SK-N-SH (cell line): Measurements from ENCODE around the gene SLC5A2. TPM values are rescaled to one million over a fixed set of nuclear protein-coding genes. Genes with fewer than 3 reads are reported as not detected.

ENCODE experiments used
- CTCF ChIA-PET: fragments of 300-600, 350-600 bp; formaldehyde crosslinking; extraction: SDS; loops from one replicate; lab custom pipeline; 2021; lab: Yijun Ruan, JAX
- POLR2A ChIA-PET: fragments of 350-600 bp; sonication (Branson Sonifier 250); formaldehyde crosslinking; extraction: SDS; loops from one replicate; lab custom pipeline; 2020; ENCODE audit warnings: antibody characterized with exemption, inconsistent platforms; lab: Yijun Ruan, JAX
- DNase-seq: peaks from one replicate; pipeline ENCODE4 v3.0.0; 2012
- H2AFZ ChIP-seq: fragments of 200-600 bp; sonication (generic); 2 replicates; pipeline ENCODE4 v1.8.1; 2016; ENCODE audit warnings: antibody characterized with exemption, mild to moderate bottlenecking, low read depth
- H3F3A ChIP-seq: fragments of 200-600 bp; sonication (generic); replicated peaks from 2 replicates; pipeline ENCODE3; 2016; ENCODE audit warnings: antibody characterized with exemption, mild to moderate bottlenecking; ENCODE audit not compliant: insufficient read depth
- H3K27ac ChIP-seq, 2 experiments: fragments of 200-500 bp in 1 of 2; fragments of 200-600 bp in 1 of 2; sonication (Bioruptor generic) in 1 of 2; sonication (generic), shearing (Covaris generic) in 1 of 2; 2 replicates each; pipeline versions ENCODE4 v1.5.1 to v1.6.1; 2014 to 2016; ENCODE audit warnings: low read depth in 2 of 2, inconsistent platforms in 1 of 2, low read length in 1 of 2, mild to moderate bottlenecking in 1 of 2, mixed read lengths in 1 of 2
- H3K27me3 ChIP-seq: fragments of 200-600 bp; sonication (generic), shearing (Covaris generic); 2 replicates; pipeline ENCODE4 v1.6.1; 2016; ENCODE audit warnings: mixed run types; ENCODE audit not compliant: insufficient read depth
- H3K36me3 ChIP-seq, 2 experiments: fragments of 200-500 bp in 1 of 2; fragments of 200-600 bp in 1 of 2; sonication (Bioruptor generic) in 1 of 2; sonication (generic) in 1 of 2; replicated peaks in 1 of 2; 2 replicates each; pipeline versions ENCODE3 to v1.5.1; 2014 to 2016; ENCODE audit warnings: low read length in 1 of 2, mild to moderate bottlenecking in 1 of 2; ENCODE audit not compliant: insufficient read depth in 2 of 2, control insufficient read depth in 1 of 2
- H3K4me1 ChIP-seq, 2 experiments: fragments of 200-500 bp in 1 of 2; fragments of 200-600 bp in 1 of 2; sonication (Bioruptor generic) in 1 of 2; sonication (generic), shearing (Covaris generic) in 1 of 2; 2 replicates each; pipeline versions ENCODE4 v1.5.1 to v1.6.1; 2014 to 2016; ENCODE audit warnings: low read depth in 1 of 2, low read length in 1 of 2, mixed run types in 1 of 2; ENCODE audit not compliant: insufficient read depth in 2 of 2, control insufficient read depth in 1 of 2
- H3K4me2 ChIP-seq: fragments of 200-600 bp; sonication (generic), shearing (Covaris generic); 2 replicates; pipeline ENCODE4 v1.6.1; 2017; ENCODE audit warnings: mixed run types
- H3K4me3 ChIP-seq, 2 experiments: fragments of 200-500 bp in 1 of 2; fragments of 200-600 bp in 1 of 2; sonication (Bioruptor generic) in 1 of 2; sonication (generic), shearing (Covaris generic) in 1 of 2; 2 replicates each; pipeline versions ENCODE4 v1.5.1 to v1.8.1; 2014 to 2016; ENCODE audit warnings: low read depth in 2 of 2, inconsistent platforms in 1 of 2, low read length in 1 of 2, mild to moderate bottlenecking in 1 of 2, mixed read lengths in 1 of 2, moderate library complexity in 1 of 2
- H3K79me2 ChIP-seq: fragments of 200-600 bp; sonication (generic); 2 replicates; pipeline ENCODE4 v1.8.1; 2017; ENCODE audit warnings: mild to moderate bottlenecking; ENCODE audit not compliant: insufficient read depth
- H3K9ac ChIP-seq: fragments of 200-600 bp; sonication (generic); 2 replicates; pipeline ENCODE4 v1.6.1; 2017; ENCODE audit warnings: mixed run types
- H3K9me2 ChIP-seq: fragments of 200-600 bp; sonication (generic); 2 replicates; pipeline ENCODE4 v1.6.1; 2017; ENCODE audit warnings: mixed run types
- H3K9me3 ChIP-seq: fragments of 200-600 bp; sonication (generic); 2 replicates; pipeline ENCODE4 v1.6.1; 2017; ENCODE audit warnings: mixed run types, mild to moderate bottlenecking, moderate library complexity
- H4K20me1 ChIP-seq: fragments of 200-600 bp; sonication (generic); 2 replicates; pipeline ENCODE4 v1.6.1; 2017; ENCODE audit warnings: mild to moderate bottlenecking, mixed run types; ENCODE audit not compliant: insufficient read depth
- ELF1 ChIP-seq: IDR thresholded peaks from 2 replicates; pipeline ENCODE4 v1.4.0; 2012
- EZH2phosphoT487 ChIP-seq: fragments of 200-600 bp; sonication (generic); IDR thresholded peaks from 2 replicates; pipeline ENCODE4 v1.6.1; 2017; ENCODE audit warnings: low read depth, mixed run types, mild to moderate bottlenecking, antibody characterized with exemption, moderate library complexity, borderline replicate concordance
- FOXJ3 ChIP-seq: sonication (generic); formaldehyde crosslinking; IDR thresholded peaks from 2 replicates; pipeline ENCODE4 v1.5.1; 2020; ENCODE audit warnings: mild to moderate bottlenecking, missing genetic modification reagents
- FOXM1 ChIP-seq: IDR thresholded peaks from 2 replicates; pipeline ENCODE4 v1.4.0; 2012; ENCODE audit warnings: low read depth, mild to moderate bottlenecking
- GABPA ChIP-seq: IDR thresholded peaks from 2 replicates; pipeline ENCODE4 v1.4.0; 2012; ENCODE audit warnings: low read depth, mild to moderate bottlenecking
- GATA2 ChIP-seq: sonication (generic); formaldehyde crosslinking; IDR thresholded peaks from 2 replicates; pipeline ENCODE4 v1.5.0; 2020; ENCODE audit warnings: mild to moderate bottlenecking, missing genetic modification reagents
- JUND ChIP-seq: IDR thresholded peaks from 2 replicates; pipeline ENCODE4 v1.4.0; 2012
- MEF2A ChIP-seq: IDR thresholded peaks from 2 replicates; pipeline ENCODE4 v1.4.0; 2012; ENCODE audit warnings: low read depth, borderline replicate concordance
- MXI1 ChIP-seq: IDR thresholded peaks from 2 replicates; pipeline ENCODE4 v1.6.1; 2012; ENCODE audit warnings: mild to moderate bottlenecking, low read depth, low read length, improper control_type of control experiment
- RAD21 ChIP-seq: IDR thresholded peaks from 2 replicates; pipeline ENCODE4 v1.6.1; 2012; ENCODE audit warnings: mild to moderate bottlenecking, low read length
- SIN3A ChIP-seq: IDR thresholded peaks from 2 replicates; pipeline ENCODE4 v1.6.1; 2012; ENCODE audit warnings: low read depth, mild to moderate bottlenecking, low read length, moderate library complexity, borderline replicate concordance
- SMC3 ChIP-seq: IDR thresholded peaks from 2 replicates; pipeline ENCODE4 v1.6.1; 2012; ENCODE audit warnings: low read depth, low read length, improper control_type of control experiment
- TAF1 ChIP-seq: IDR thresholded peaks from 2 replicates; pipeline ENCODE4 v1.6.1; 2012; ENCODE audit warnings: low read depth, mild to moderate bottlenecking, low read length, moderate library complexity, borderline replicate concordance
- TCF12 ChIP-seq: IDR thresholded peaks from 2 replicates; pipeline ENCODE4 v1.4.0; 2012
- YY1 ChIP-seq: IDR thresholded peaks from 2 replicates; pipeline ENCODE4 v1.4.0; 2012; ENCODE audit warnings: low read depth, mild to moderate bottlenecking
- WGBS: methylation state at CpG from one replicate; pipeline ENCODE4 v1.1.6; 2017; ENCODE audit warnings: low lambda C conversion rate; 5-methylcytosine and 5-hydroxymethylcytosine counted together
- polyA plus RNA-seq, 3 experiments: library from polyadenylated mRNA; depleted of rRNA; stranded (reverse); fragments of >200 nt; gene quantifications; 2 replicates each; pipeline ENCODE4 v1.2.3, GENCODE V29; 2012
- TF ChIP-seq, protein P1 (sequence below): IDR thresholded peaks from 2 replicates; pipeline ENCODE4 v1.4.0; 2012; ENCODE audit warnings: low read depth, borderline replicate concordance
- TF ChIP-seq, protein P2 (sequence below): IDR thresholded peaks from 2 replicates; pipeline ENCODE4 v1.4.0; 2012; ENCODE audit warnings: low read depth, borderline replicate concordance
- TF ChIP-seq, protein P3 (sequence below): fragments of 150-350 bp; IDR thresholded peaks from 2 replicates; pipeline ENCODE4 v1.6.1; 2017; ENCODE audit warnings: antibody characterized with exemption, low read length, low read depth, borderline replicate concordance
- TF ChIP-seq, protein P4 (sequence below): IDR thresholded peaks from 2 replicates; pipeline ENCODE4 v1.4.0; 2012; ENCODE audit warnings: low read depth

SLC5A2 gene
- polyA plus RNA-seq, 1 of the 3 experiments (the other 2 are of a cell fraction): 0.31 TPM

DNA sequence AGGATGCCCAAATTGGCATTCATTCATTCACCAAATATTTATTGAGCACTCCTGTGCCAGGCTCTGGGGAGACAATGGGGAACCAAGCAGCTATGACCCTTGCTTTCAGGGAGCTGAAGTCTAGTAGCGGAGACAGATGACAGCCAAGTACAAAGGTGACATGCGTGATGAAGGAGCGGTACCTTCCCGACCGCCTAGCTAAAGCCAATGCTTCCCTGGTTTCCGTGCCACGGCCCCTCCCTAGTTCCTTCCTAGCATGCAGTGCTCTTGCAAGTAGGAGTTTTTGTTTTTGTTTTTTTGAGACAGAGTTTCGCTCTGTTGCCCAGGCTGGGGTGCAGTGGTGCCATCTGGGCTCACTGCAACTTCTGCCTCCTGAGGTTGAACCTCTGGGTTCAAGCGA is 3.2 kb upstream of the SLC5A2 start:
- Histone ChIP-seq H4K20me1 (peaks cover 16% of the 10 kb centered on the region; the same call in 1 of the 2 replicates), H3K27ac (no peak overlapping the region)
- DNase-seq: no peak
- TF ChIP-seq, protein P1, sequence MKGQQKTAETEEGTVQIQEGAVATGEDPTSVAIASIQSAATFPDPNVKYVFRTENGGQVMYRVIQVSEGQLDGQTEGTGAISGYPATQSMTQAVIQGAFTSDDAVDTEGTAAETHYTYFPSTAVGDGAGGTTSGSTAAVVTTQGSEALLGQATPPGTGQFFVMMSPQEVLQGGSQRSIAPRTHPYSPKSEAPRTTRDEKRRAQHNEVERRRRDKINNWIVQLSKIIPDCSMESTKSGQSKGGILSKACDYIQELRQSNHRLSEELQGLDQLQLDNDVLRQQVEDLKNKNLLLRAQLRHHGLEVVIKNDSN: no peak
- TF ChIP-seq GATA2 (no peak), JUND (no peak), FOXM1 (no peak), YY1 (no peak), FOXJ3 (CRISPR knock-in tag) (no peak), RAD21 (no peak), EZH2phosphoT487 (no peak), MEF2A (no peak), GABPA (no peak), MXI1 (no peak), TCF12 (no peak), SMC3 (no peak), TAF1 (no peak), ELF1 (no peak), SIN3A (no peak)
- TF ChIP-seq, protein P2, sequence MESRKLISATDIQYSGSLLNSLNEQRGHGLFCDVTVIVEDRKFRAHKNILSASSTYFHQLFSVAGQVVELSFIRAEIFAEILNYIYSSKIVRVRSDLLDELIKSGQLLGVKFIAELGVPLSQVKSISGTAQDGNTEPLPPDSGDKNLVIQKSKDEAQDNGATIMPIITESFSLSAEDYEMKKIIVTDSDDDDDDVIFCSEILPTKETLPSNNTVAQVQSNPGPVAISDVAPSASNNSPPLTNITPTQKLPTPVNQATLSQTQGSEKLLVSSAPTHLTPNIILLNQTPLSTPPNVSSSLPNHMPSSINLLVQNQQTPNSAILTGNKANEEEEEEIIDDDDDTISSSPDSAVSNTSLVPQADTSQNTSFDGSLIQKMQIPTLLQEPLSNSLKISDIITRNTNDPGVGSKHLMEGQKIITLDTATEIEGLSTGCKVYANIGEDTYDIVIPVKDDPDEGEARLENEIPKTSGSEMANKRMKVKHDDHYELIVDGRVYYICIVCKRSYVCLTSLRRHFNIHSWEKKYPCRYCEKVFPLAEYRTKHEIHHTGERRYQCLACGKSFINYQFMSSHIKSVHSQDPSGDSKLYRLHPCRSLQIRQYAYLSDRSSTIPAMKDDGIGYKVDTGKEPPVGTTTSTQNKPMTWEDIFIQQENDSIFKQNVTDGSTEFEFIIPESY: no peak
- TF ChIP-seq, protein P3, sequence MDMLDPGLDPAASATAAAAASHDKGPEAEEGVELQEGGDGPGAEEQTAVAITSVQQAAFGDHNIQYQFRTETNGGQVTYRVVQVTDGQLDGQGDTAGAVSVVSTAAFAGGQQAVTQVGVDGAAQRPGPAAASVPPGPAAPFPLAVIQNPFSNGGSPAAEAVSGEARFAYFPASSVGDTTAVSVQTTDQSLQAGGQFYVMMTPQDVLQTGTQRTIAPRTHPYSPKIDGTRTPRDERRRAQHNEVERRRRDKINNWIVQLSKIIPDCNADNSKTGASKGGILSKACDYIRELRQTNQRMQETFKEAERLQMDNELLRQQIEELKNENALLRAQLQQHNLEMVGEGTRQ: no peak
- TF ChIP-seq, protein P4, sequence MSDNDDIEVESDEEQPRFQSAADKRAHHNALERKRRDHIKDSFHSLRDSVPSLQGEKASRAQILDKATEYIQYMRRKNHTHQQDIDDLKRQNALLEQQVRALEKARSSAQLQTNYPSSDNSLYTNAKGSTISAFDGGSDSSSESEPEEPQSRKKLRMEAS: no peak
- TF ChIP-seq, all 33 proteins: peak for 0
- Histone ChIP-seq H2AFZ (no peak overlapping the region), H3K9me3 (no peaks in the 10 kb centered on the region), H3K4me1 (no peaks in the 10 kb centered on the region; a peak in 1 of 4 replicates), H3K27me3 (no peaks in the 10 kb centered on the region), H3K4me3 (no peak overlapping the region), H3K9ac (no peak overlapping the region), H3K9me2 (no peaks in the 10 kb centered on the region), H3K4me2 (no peak overlapping the region), H3K36me3 (peaks cover 13 to 19% of the 10 kb centered on the region in 2 experiments), H3F3A (peaks cover 24% of the 10 kb centered on the region), H3K79me2 (peaks cover 3% of the 10 kb centered on the region; the same call in 1 of the 2 replicates)
- POLR2A ChIA-PET: interaction anchor here (1.5 kb wide), 2 partner anchors 8 to 28 kb away, joined by 4 to 9 read pairs; partner anchors contain the start of gene RUSF1
- CTCF ChIA-PET: no interaction called here
- WGBS: 91% methylated on average over 9 of the region's 9 CpGs
